Tibial artery (tissue), 4 donors: ENCODE data around the gene TBATA.

Experiments used
- DNase-seq, 2 donors: peaks; one replicate each; pipeline ENCODE4 v3.0.0-alpha.2; 2019
- H3K27ac ChIP-seq, 2 donors: fragments of 200-600 bp; sonication (generic) in 1 of 2; 1 replicate in 1 of 2; 2 replicates in 1 of 2; pipeline ENCODE4 v1.5.1; 2018 to 2019; ENCODE audit warnings: mild to moderate bottlenecking in 1 of 2
- H3K27me3 ChIP-seq, 2 donors: fragments of 200-600 bp; sonication (generic) in 1 of 2; one replicate each; pipeline versions ENCODE4 v1.5.1 to v1.6.0; 2016 to 2019
- H3K36me3 ChIP-seq, 3 donors: fragments of 200-600 bp; sonication (generic) in 2 of 3; one replicate each; pipeline ENCODE4 v1.5.1; 2016 to 2019; ENCODE audit warnings: mild to moderate bottlenecking in 2 of 3
- H3K4me1 ChIP-seq, 4 donors: fragments of 200-600 bp; sonication (generic) in 2 of 4; 1 replicate in 3 of 4; 2 replicates in 1 of 4; pipeline ENCODE4 v1.5.1; 2016 to 2019
- H3K4me3 ChIP-seq, 2 donors: fragments of 200-600 bp; sonication (generic) in 1 of 2; 1 replicate in 1 of 2; 2 replicates in 1 of 2; pipeline ENCODE4 v1.5.1; 2018 to 2019; ENCODE audit warnings: mild to moderate bottlenecking in 2 of 2
- H3K9me3 ChIP-seq, 3 donors: fragments of 200-600 bp; sonication (generic) in 1 of 3; one replicate each; pipeline ENCODE4 v1.5.1; 2016 to 2019
- CTCF ChIP-seq, 2 experiments: fragments of 200-600 bp in 1 of 2; fragments of 450-650 bp in 1 of 2; IDR thresholded peaks; one replicate each; pipeline ENCODE4 v1.5.1; 2017 to 2019; ENCODE audit warnings: antibody characterized with exemption in 2 of 2, mild to moderate bottlenecking in 1 of 2, moderate library complexity in 1 of 2
- intact Hi-C: fragments of 100-400 bp; cut with DNase I; formaldehyde crosslinking; loops from one replicate; pipeline ENCODE4 v1.15.0; 2023; ENCODE audit warnings: low total_unique reads

TBATA gene

GRCh38 chr10:70822076-70822820 lies 37.1 kb upstream of the TBATA start:
- Histone ChIP-seq H3K27ac (no peak overlapping the region), H3K4me3 (no peak overlapping the region), H3K36me3 (peaks cover 0 to 54% (median 16%) of the 10 kb centered on the region in 3 donors), H3K9me3 (no peaks in the 10 kb centered on the region), H3K27me3 (no peaks in the 10 kb centered on the region), H3K4me1 (peaks cover 0 to 6% (median 2%) of the 10 kb centered on the region in 4 donors)
- intact Hi-C loops = no loop called here
- no peak for TF ChIP-seq CTCF (IDR thresholded peaks at IDR 0.05)
- DNase-seq = no peak

GRCh38 chr10:70820976-70821750 lies 36.0 kb upstream of the TBATA start:
- TF ChIP-seq CTCF (IDR thresholded peaks at IDR 0.05) = no peak
- intact Hi-C loops = no loop called here

GRCh38 chr10:70816220-70816894 lies 31.2 kb upstream of the TBATA start:
- Histone ChIP-seq H3K36me3 (peaks cover 0 to 34% (median 6%) of the 10 kb centered on the region in 3 donors), H3K27ac (peak overlapping the region; percentile 87 to 93), H3K9me3 (no peaks in the 10 kb centered on the region), H3K4me3 (peak overlapping the region; percentile 80 to 81), H3K27me3 (no peaks in the 10 kb centered on the region), H3K4me1 (peaks cover 0 to 16% (median 8%) of the 10 kb centered on the region in 4 donors)
- intact Hi-C loops = no loop called here
- TF ChIP-seq CTCF (IDR thresholded peaks at IDR 0.05) = no peak
- DNase-seq = peak; percentile 65 to 82

More at GRCh38 chr10:70820976-70821750, 36.0 kb upstream of the TBATA start:
- Histone ChIP-seq H3K27ac (no peak overlapping the region), H3K4me1 (peaks cover 0 to 13% (median 6%) of the 10 kb centered on the region in 4 donors), H3K9me3 (no peaks in the 10 kb centered on the region), H3K36me3 (peaks cover 0 to 53% (median 15%) of the 10 kb centered on the region in 3 donors), H3K4me3 (no peak overlapping the region), H3K27me3 (no peaks in the 10 kb centered on the region)
- DNase-seq = no peak

GRCh38 chr10:70815504-70816219 lies 30.5 kb upstream of the TBATA start, which contains the start of gene SGPL1:
SGPL1 (plus strand) TSS chr10:70815948; CDS start chr10:70816854, 906 bp downstream.
- peak within 1 kb of the TSS; percentile 80 to 81 for H3K4me3 ChIP-seq
- intact Hi-C loops = loop anchor here (1.0 kb wide), 1 partner anchor 65 kb away; no protein-coding TSS in a partner anchor
- peak within 1 kb of the TSS; percentile 87 to 93 for H3K27ac ChIP-seq
- no peaks in the 10 kb centered on the region for H3K9me3 ChIP-seq
- peak; percentile 94 to 99 for TF ChIP-seq CTCF (IDR thresholded peaks at IDR 0.05)
- peak; percentile 84 to 90 for DNase-seq
- H3K27me3 ChIP-seq = no peaks in the 10 kb centered on the region
- peaks cover 0 to 27% (median 0%) of the 10 kb centered on the region in 3 donors for H3K36me3 ChIP-seq
- H3K4me1 ChIP-seq = peaks cover 0 to 16% (median 8%) of the 10 kb centered on the region in 4 donors

- Histone ChIP-seq H3K36me3 (peaks cover 0 to 11% (median 0%) of the 10 kb centered on the region in 3 donors), H3K4me1 (peaks cover 0 to 16% (median 8%) of the 10 kb centered on the region in 4 donors), H3K4me3 (no peak overlapping the region), H3K9me3 (no peaks in the 10 kb centered on the region), H3K27ac (no peak overlapping the region), H3K27me3 (no peaks in the 10 kb centered on the region)
- no peak for DNase-seq
- intact Hi-C loops = no loop called here
- TF ChIP-seq CTCF (IDR thresholded peaks at IDR 0.05) = no peak
Observed at GRCh38 chr10:70814126-70814525, 28.9 kb upstream of the TBATA start.
